Left lung (tissue), 10 donors: ENCODE measurements around the gene SPIRE1. TPM values are rescaled to one million over a fixed set of nuclear protein-coding genes. Genes with fewer than 3 reads are reported as not detected.

ENCODE experiments used
- ATAC-seq: fragments of 200-7000 bp; cut with Tn5 transposase; one replicate; pipeline ENCODE4 v1.9.1; 2020; ENCODE audit warnings: moderate library complexity
- DNase-seq, 4 donors: peaks; one replicate each; pipeline ENCODE4 v3.0.0-alpha.2; 2013 to 2020
- H3K27ac ChIP-seq, 2 donors: fragments of 200-600 bp; sonication (generic) in 1 of 2; one replicate each; pipeline versions ENCODE4 v1.5.0 to v1.8.0; 2020 to 2021
- H3K27me3 ChIP-seq, 2 donors: fragments of 200-600 bp; sonication (generic) in 1 of 2; one replicate each; pipeline versions ENCODE4 v1.5.0 to v1.8.0; 2020 to 2021
- H3K36me3 ChIP-seq, 2 donors: fragments of 200-600 bp; sonication (generic) in 1 of 2; one replicate each; pipeline versions ENCODE4 v1.5.0 to v1.8.0; 2020 to 2021
- H3K4me1 ChIP-seq, 2 donors: fragments of 200-600 bp; one replicate each; pipeline ENCODE4 v1.8.0; 2021
- H3K4me3 ChIP-seq, 2 donors: fragments of 200-600 bp; sonication (generic) in 1 of 2; one replicate each; pipeline versions ENCODE4 v1.5.0 to v1.8.0; 2020 to 2021; ENCODE audit warnings: mild to moderate bottlenecking in 1 of 2
- H3K9me3 ChIP-seq, 2 donors: fragments of 200-600 bp; sonication (generic) in 1 of 2; one replicate each; pipeline versions ENCODE4 v1.5.0 to v1.8.0; 2020 to 2021
- intact Hi-C, 2 donors: fragments of 100-400 bp; cut with DNase I; formaldehyde crosslinking; loops; one replicate each; pipeline versions ENCODE4 v1.11.2 to v1.14.2; 2022
- polyA plus RNA-seq, 6 donors: library from polyadenylated mRNA; unstranded; fragments of 120-200 nt; gene quantifications; one replicate each; pipeline ENCODE4 v1.2.1, GENCODE V29; 2013; ENCODE audit not compliant: insufficient read length in 6 of 6
- total RNA-seq, 2 donors: library from RNA; stranded (reverse); fragmentation: NEBNext Ultra II Directional; extraction: Animal tissue kit (Norgen Biotek cat#: 25700); gene quantifications; one replicate each; pipeline ENCODE4 v1.2.1, GENCODE V29; 2021
- TF ChIP-seq, protein P1 (sequence below), 2 donors: fragments of 200-600 bp; sonication (generic) in 1 of 2; IDR thresholded peaks; one replicate each; pipeline versions ENCODE4 v1.5.0 to v1.8.0; 2021; ENCODE audit warnings: antibody characterized with exemption in 2 of 2
- donor health status: DM: no; HTN: yes; CAD: no.
- donor health status: DM: no; HTN: no; CAD: no.

The SPIRE1 gene
- total and polyA plus RNA-seq, 8 donors: 12.1 to 50.4 (median 15.7) TPM

DNA sequence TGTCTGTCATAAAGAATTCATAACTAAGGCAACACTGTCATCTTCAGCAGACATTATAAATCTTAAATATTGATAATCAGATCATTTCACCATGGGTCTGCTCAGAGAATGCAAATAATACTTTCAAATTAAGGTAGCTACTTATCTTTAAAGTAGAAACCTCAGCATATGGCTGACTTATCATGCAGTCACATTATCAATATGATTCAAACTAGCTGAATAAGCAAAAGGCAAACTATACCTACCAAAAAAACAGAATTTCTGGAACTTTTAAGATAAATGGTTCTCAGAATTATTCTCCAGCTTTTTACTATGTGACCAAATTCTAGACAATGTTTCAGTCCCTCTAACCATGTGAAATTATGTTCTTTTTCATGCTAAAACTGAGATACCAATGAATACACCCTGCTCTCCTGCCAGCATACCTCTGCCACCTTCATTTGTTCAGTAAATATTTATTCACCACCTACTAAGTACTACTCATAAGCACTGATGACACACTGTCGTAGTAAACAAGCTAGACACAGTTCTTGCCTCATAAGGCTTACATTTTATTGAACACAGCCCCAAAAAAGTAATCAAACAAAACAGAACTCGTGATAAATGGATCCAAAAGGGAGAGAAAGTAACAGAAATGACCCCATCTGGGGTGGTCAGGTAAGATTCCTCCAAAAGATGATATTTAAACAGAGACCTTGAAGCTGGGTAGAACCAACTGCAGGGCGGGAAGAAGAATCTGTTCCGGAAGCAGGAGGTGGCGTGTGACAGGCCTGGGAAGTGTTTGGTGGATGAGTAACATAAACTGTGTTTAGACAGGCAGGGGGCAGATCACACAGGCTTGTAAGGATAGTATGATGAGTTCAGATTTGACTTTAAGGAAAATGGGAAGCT, 17.7 kb downstream of the SPIRE1 start:
- Histone ChIP-seq H3K9me3 (no peaks in the 10 kb centered on the region), H3K4me3 (no peak overlapping the region), H3K27ac (no peak overlapping the region), H3K36me3 (no peaks in the 10 kb centered on the region), H3K27me3 (no peaks in the 10 kb centered on the region), H3K4me1 (peaks cover 2 to 13% of the 10 kb centered on the region in 2 donors)
- DNase-seq (no peak), ATAC-seq (peak; percentile 14)
- intact Hi-C loops: no loop called here
- TF ChIP-seq, protein P1, sequence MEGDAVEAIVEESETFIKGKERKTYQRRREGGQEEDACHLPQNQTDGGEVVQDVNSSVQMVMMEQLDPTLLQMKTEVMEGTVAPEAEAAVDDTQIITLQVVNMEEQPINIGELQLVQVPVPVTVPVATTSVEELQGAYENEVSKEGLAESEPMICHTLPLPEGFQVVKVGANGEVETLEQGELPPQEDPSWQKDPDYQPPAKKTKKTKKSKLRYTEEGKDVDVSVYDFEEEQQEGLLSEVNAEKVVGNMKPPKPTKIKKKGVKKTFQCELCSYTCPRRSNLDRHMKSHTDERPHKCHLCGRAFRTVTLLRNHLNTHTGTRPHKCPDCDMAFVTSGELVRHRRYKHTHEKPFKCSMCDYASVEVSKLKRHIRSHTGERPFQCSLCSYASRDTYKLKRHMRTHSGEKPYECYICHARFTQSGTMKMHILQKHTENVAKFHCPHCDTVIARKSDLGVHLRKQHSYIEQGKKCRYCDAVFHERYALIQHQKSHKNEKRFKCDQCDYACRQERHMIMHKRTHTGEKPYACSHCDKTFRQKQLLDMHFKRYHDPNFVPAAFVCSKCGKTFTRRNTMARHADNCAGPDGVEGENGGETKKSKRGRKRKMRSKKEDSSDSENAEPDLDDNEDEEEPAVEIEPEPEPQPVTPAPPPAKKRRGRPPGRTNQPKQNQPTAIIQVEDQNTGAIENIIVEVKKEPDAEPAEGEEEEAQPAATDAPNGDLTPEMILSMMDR (IDR thresholded peaks at IDR 0.05): no peak

DNA sequence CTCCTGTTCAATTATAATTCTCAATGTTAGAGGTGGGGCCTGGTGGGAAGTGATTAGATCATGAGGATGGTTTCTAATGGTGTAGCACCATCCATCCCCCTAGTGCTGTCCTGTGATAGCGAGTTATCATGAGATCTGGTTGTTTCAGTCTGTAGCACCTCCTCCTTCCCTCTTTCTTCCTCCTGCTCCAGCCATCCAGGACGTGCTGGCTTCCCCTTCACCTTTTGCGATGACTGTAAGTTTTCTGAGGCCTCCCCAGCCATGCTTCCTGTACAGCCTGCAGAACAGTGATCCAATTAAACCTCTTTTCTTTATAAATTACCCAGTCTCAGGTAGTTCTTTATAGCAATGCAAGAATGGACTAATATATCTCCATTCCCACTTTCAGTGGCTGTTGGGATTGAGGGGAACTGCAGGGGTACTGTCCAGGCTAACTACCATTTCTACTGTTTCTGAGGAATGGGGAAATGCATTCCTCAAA, 19.2 kb downstream of the SPIRE1 start:
- Histone ChIP-seq H3K4me1 (peaks cover 0 to 10% of the 10 kb centered on the region in 2 donors), H3K27ac (no peak overlapping the region), H3K36me3 (no peaks in the 10 kb centered on the region), H3K4me3 (no peak overlapping the region), H3K9me3 (no peaks in the 10 kb centered on the region), H3K27me3 (no peaks in the 10 kb centered on the region)
- ATAC-seq (peak; percentile 13), DNase-seq (no peak)
- intact Hi-C loops: no loop called here
- TF ChIP-seq, protein P1 (IDR thresholded peaks at IDR 0.05): no peak

DNA sequence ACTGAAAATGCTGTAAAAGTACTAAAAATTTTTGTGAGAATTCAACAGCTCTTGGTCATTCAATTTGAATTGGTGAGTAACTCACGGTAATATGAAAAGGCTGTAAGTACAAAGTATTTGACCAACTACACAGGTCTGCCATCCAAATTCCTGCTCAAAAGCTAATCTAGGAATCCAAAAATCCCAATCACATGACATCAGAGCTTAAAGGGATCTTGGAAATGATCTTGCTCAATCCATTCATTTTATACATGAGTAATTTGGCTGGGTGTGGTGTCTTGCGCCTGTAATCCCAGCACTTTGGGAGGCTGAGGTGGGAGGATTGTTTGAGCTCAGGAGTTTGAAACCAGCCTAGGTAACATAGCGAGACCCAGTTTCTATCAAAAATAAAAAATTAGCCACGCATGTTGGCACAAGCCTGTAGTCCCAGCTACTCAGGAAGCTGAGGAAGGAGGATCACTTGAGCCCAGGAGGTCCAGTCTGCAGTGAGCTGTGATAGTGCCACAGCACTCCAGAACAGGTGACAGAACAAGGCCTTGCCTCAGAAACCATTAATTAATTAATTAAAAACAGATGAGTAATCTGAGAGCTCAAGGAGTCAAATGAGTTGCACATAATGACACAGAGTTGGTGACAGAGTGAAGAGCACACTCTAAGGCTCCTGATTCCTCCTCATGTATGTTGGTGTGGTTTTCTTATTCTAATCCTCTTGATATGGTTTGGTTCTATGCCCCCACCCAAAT, 19.8 kb downstream of the SPIRE1 start:
- no peaks in the 10 kb centered on the region for H3K27me3 ChIP-seq
- H3K27ac ChIP-seq: no peak overlapping the region
- ATAC-seq: peak; percentile 39
- H3K36me3 ChIP-seq: no peaks in the 10 kb centered on the region
- no peaks in the 10 kb centered on the region for H3K9me3 ChIP-seq
- intact Hi-C loops: no loop called here
- no peak overlapping the region for H3K4me3 ChIP-seq
- TF ChIP-seq, protein P1 (IDR thresholded peaks at IDR 0.05): no peak
- H3K4me1 ChIP-seq: peaks cover 0 to 10% of the 10 kb centered on the region in 2 donors
- DNase-seq: no peak

DNA sequence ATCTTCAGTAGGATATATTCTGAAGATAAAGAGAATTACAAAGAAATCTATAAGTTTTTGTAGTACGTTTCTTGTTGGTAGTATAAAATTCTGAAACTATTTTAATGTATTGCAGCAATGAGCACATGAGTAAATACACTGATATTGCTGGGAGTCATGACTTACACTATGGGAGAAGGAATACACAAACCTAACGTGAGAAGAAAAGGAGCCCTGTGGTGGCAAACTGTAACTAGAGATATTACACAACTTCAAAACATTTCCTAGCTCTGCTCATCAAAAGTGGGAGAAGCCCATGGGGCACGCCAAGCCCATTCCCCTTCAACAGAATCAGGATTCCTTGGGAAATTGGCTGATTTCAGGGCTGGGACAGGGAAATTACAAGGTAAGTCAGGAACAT, 20.5 kb downstream of the SPIRE1 start:
- H3K4me3 ChIP-seq: no peak overlapping the region
- DNase-seq: no peak
- intact Hi-C loops: no loop called here
- H3K4me1 ChIP-seq: peaks cover 0 to 10% of the 10 kb centered on the region in 2 donors
- no peak for ATAC-seq
- no peaks in the 10 kb centered on the region for H3K36me3 ChIP-seq
- H3K27me3 ChIP-seq: no peaks in the 10 kb centered on the region
- H3K9me3 ChIP-seq: no peaks in the 10 kb centered on the region
- H3K27ac ChIP-seq: no peak overlapping the region
- TF ChIP-seq, protein P1 (IDR thresholded peaks at IDR 0.05): no peak
